Cardiac septum (tissue), 1 donor: ENCODE results near the gene GALNT10. TPM values are rescaled to one million over a fixed set of nuclear protein-coding genes. Genes with fewer than 3 reads are reported as not detected.

ENCODE experiments used
- DNase-seq: peaks from one replicate; pipeline ENCODE4 v3.0.0-alpha.2; 2020; ENCODE audit warnings: low spot score
- intact Hi-C: fragments of 100-400 bp; cut with DNase I; formaldehyde crosslinking; loops from one replicate; pipeline ENCODE4 v1.14.0; 2022
- total RNA-seq: library from RNA; stranded (reverse); fragmentation: NEBNext Ultra II Directional; extraction: Animal tissue kit (Norgen Biotek cat#: 25700); gene quantifications from one replicate; pipeline ENCODE4 v1.2.1, GENCODE V29; 2021
- donor health status: DM: no; HTN: no; CAD: no.

Gene GALNT10
- total RNA-seq, 1 donor from 2014 or later, result 15.5 TPM

- intact Hi-C loops, result no loop called here
- DNase-seq, result no peak
Measured at GRCh38 chr5:154221371-154221896, 30.9 kb downstream of the GALNT10 start.

- no peak for DNase-seq
- intact Hi-C loops, result no loop called here
Measured at GRCh38 chr5:154222414-154222813, 31.9 kb downstream of the GALNT10 start.

- no peak for DNase-seq
- intact Hi-C loops, result no loop called here
Measured at GRCh38 chr5:154223320-154223719, 32.8 kb downstream of the GALNT10 start.

GRCh38 chr5:154227090-154227489 is 36.6 kb downstream of the GALNT10 start:
- intact Hi-C loops, result no loop called here
- DNase-seq, result no peak

- intact Hi-C loops, result no loop called here
- DNase-seq, result no peak
Measured at GRCh38 chr5:154228696-154229095, 38.2 kb downstream of the GALNT10 start.

GRCh38 chr5:154230526-154230925 is 40.0 kb downstream of the GALNT10 start:
- intact Hi-C loops, result no loop called here
- no peak for DNase-seq

GRCh38 chr5:154234551-154234950 is 44.0 kb downstream of the GALNT10 start:
- intact Hi-C loops, result no loop called here
- DNase-seq, result no peak

- DNase-seq, result no peak
- intact Hi-C loops, result no loop called here
Measured at GRCh38 chr5:154236011-154236410, 45.5 kb downstream of the GALNT10 start.

- intact Hi-C loops, result no loop called here
- no peak for DNase-seq
Measured at GRCh38 chr5:154236536-154237375, 46.2 kb downstream of the GALNT10 start.

- DNase-seq, result no peak
- intact Hi-C loops, result no loop called here
Measured at GRCh38 chr5:154237376-154237743, 46.8 kb downstream of the GALNT10 start.

GRCh38 chr5:154237946-154238345 is 47.4 kb downstream of the GALNT10 start:
- DNase-seq, result no peak
- intact Hi-C loops, result no loop called here

GRCh38 chr5:154238776-154239481 is 48.4 kb downstream of the GALNT10 start:
- DNase-seq, result no peak
- intact Hi-C loops, result no loop called here

GRCh38 chr5:154240595-154240994 is 50.1 kb downstream of the GALNT10 start:
- intact Hi-C loops, result no loop called here
- no peak for DNase-seq

- intact Hi-C loops, result no loop called here
- no peak for DNase-seq
Measured at GRCh38 chr5:154241021-154241420, 50.5 kb downstream of the GALNT10 start.

GRCh38 chr5:154242442-154242841 is 51.9 kb downstream of the GALNT10 start:
- intact Hi-C loops, result no loop called here
- no peak for DNase-seq

GRCh38 chr5:154242964-154243376 is 52.4 kb downstream of the GALNT10 start:
- intact Hi-C loops, result no loop called here
- no peak for DNase-seq

GRCh38 chr5:154243736-154244135 is 53.2 kb downstream of the GALNT10 start:
- intact Hi-C loops, result no loop called here
- no peak for DNase-seq

GRCh38 chr5:154244476-154244875 is 53.9 kb downstream of the GALNT10 start:
- intact Hi-C loops, result no loop called here
- DNase-seq, result no peak

GRCh38 chr5:154248691-154249090 is 58.2 kb downstream of the GALNT10 start:
- intact Hi-C loops, result no loop called here
- no peak for DNase-seq

GRCh38 chr5:154249826-154250225 is 59.3 kb downstream of the GALNT10 start:
- DNase-seq, result no peak
- intact Hi-C loops, result no loop called here

- no peak for DNase-seq
- intact Hi-C loops, result no loop called here
Measured at GRCh38 chr5:154251529-154251928, 61.0 kb downstream of the GALNT10 start.
